HG03521 (cell line): ENCODE measurements around the gene CREB3L4.
"Not testable (repeated sequence)": the region's sequence is repeated elsewhere in the genome, so short reads cannot be mapped to it uniquely, and the experiment has no call there.

Experiments
- ATAC-seq: cut with Tn5 transposase; IDR thresholded peaks from one replicate; pipeline ENCODE4 v1.9.1; 2021; ENCODE audit warnings: mild to moderate bottlenecking, moderate library complexity; ENCODE audit not compliant: unreplicated experiment

The CREB3L4 gene

GRCh38 chr1:153984123-153984894, 16.6 kb downstream of the CREB3L4 start:
- no peak for ATAC-seq

DNA sequence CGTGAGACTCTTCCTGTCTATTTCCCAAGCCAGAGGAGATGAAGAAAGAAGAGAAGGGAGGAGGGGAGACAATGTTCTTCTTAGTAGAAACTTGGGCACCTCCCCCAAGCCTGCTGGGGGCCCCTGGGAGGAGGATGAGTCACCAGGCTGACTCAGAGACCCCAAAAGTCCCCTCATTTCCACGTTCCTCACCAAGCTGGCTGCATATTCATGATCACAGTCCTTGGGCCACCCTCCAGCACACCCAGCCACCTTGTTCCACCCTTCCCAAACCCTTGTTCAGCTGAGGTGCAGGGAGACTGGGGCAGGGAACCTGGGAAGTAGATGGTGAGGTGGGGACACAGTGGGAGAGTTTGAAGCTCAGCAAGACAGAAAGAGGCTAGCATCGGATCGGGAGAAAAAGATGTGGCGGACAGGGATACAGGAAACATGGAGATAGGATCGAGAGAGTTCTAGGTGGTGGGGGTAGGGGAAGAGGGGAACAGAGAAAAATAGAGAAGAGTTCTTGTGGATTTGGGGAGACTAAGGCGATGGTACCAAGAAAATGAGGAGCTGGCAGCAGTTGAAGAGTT, 17.7 kb downstream of the CREB3L4 start:
- no peak for ATAC-seq

DNA sequence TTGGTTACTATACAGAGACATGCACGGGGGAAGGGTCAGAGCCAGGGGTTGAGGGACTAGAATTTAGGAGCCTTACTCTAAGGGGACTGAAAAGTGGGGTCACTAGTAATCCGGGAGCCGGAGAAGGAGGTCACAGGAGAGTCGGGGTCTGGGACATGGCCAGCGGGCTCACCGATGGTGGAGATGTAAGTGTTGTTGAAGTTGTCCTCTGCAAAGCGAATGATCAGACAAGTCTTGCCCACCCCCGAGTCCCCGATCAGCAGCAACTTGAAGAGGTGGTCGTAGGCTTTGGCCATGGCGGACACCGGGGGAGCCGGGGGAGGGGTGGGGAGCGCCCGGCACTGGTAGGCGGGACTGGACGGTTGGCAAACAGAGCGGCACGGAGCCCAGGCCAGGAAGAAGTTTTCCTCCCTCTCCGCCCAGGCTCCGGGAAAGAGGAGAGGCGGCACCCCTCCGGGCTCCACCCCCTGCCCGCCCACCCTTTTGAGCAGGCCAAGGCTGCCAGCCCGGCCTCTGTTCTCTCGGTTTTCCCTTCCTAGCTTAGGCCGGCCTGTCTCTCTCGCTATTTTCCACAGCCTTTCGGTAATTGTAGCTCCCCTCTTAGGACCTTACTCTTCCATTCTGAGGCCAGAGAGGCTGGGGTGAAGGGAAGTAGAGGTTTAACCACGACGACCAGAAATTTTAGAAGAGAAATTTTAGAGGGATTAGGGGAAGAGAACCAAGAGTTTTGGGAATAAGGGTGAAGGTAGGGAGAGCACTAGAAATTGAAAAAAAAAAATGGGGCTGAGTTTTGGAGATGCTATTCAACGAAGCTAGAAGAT, 18.4 kb downstream of the CREB3L4 start, which contains the start of gene RAB13:
TSS of gene RAB13 (minus strand) at position 399 of the 821 bp plus-strand sequence. CDS start at position 296, 103 bp downstream.
- no peak for ATAC-seq

DNA sequence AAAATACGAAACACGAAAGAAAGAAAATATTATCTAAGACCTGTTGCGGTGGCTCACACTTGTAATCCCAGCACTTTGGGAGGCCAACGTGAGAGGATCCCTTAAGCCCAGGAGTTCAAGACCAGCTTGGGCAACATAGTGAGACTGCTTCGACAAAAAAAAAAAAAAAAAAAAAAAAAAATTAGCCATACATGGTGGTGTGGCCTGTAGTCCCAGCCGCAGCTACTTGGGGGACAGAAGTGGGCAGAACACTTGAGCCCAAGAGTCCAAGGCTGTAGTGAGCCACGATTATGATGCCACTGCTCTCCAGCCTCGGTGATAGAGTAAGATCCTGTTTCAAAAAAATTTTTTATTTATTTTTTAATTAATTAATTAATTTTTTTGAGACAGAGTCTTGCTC, 19.9 kb downstream of the CREB3L4 start:
- no peak for ATAC-seq

GRCh38 chr1:153990468-153991150, 22.9 kb downstream of the CREB3L4 start, which contains the start of gene RPS27:
TSS of gene RPS27 (plus strand) at chr1:153990762. CDS start at chr1:153990797, 35 bp downstream.
- ATAC-seq = peak; percentile 74

DNA sequence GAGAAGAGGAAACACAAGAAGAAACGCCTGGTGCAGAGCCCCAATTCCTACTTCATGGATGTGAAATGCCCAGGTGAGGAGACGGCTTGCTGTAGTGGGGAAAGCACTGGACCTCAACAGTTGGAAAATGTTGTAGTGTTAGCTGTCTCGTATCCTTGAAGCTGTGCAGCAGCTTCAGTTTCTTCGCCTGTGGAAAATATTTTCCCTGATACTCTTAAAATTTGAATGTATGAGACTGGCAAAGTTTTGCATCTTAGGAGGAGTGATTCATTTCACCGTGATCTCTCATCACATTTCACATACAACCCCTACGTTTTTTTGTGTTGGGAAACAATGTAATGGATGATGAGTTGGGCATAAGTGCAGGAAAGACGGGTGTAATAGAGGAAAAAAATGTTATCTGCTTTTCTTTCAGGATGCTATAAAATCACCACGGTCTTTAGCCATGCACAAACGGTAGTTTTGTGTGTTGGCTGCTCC, 23.5 kb downstream of the CREB3L4 start:
- ATAC-seq = no peak

GRCh38 chr1:153991806-153992205, 24.1 kb downstream of the CREB3L4 start:
- ATAC-seq = no peak

DNA sequence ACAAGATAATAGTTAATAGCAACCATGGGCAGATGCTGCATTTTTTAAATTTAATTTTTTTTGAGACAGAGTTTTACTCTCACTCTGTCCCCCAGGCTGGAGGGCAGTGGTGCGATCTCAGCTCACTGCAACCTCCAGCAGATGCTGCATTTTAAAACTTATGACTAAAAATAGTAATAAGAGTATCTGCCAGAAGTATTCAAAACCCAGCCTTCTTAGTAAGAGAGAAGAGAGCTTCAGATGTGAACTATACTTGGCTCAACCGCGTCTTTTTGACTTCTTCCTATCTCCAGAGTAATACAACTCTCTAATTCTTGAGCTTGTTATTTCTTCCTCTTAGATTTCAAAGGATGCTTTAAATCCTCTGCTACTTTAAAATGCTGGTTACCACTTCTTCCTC, 27.5 kb downstream of the CREB3L4 start:
- no peak for ATAC-seq

DNA sequence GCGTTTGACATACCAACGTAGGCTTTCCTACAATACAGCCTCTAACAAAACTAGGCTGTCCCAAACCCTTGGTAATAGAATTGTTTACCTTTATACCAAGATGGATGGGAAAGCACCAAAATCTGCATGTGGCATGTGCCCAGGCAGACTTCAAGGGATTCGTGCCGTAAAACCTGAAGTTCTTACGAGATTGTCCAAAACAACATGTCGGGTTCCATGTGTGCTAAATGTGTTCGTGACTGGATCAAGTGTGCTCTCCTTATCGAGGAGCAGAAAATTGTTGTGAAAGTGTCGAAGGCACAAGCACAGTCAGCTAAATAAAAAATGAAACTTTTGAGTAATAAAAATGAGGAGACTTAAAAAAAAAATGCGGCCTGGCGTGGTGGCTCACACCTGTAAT, 27.9 kb downstream of the CREB3L4 start:
- ATAC-seq = no peak

GRCh38 chr1:153996882-153997281, 29.2 kb downstream of the CREB3L4 start:
- ATAC-seq = not testable (repeated sequence)

GRCh38 chr1:154000420-154000819, 32.7 kb downstream of the CREB3L4 start:
- no peak for ATAC-seq

DNA sequence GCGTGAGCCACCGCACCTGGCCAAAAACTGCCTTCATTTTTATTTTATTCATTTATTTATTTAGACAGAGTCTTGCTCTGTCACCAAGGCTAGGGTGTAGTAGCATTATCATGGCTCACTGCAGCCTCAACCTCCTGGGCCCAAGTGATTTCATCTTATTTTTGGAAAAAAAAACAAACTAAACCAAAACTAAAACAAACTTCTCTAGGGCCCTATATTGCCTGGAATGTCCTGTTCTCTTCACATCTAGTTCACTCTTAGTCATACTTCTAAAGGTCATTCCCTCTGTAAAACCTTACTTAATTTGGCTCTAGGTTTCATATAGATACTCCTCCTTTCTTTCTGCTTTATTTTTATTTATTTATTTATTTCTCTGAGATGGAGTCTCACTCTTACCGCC, 38.4 kb downstream of the CREB3L4 start:
- no peak for ATAC-seq

GRCh38 chr1:154012129-154012528, 44.4 kb downstream of the CREB3L4 start:
- no peak for ATAC-seq

GRCh38 chr1:154012543-154012942, 44.8 kb downstream of the CREB3L4 start:
- ATAC-seq = not testable (repeated sequence)

- no peak for ATAC-seq
Measured at GRCh38 chr1:154014154-154014907, 46.6 kb downstream of the CREB3L4 start.

DNA sequence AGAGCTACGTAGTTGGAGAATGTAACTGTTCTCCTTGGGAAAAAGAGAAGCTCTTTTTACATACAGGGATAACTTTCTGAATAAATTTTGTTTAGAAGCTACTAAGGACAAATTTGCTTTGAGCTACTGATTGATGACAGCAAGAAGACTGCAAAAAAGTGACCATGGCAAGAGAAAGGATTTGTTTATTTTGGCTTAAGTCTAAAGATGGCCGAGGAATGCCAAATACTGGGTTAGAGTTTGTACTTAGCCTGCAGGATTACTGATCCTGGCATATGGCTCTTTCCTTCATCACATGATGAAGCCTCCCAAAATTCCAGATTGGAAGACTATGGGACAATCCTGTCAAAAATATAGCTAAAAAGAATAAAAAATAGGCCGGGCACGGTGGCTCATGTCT, 51.6 kb downstream of the CREB3L4 start:
- no peak for ATAC-seq

GRCh38 chr1:154019940-154020339, 52.2 kb downstream of the CREB3L4 start:
- ATAC-seq = no peak
